GM12891 (cell line): Measurements from ENCODE around the gene UPF2.

ENCODE experiments used
- SPI1 ChIP-seq: IDR thresholded peaks from 2 replicates; pipeline ENCODE4 v1.6.1; 2011; ENCODE audit warnings: low read depth, low read length, control low read depth
- TAF1 ChIP-seq: IDR thresholded peaks from 2 replicates; pipeline ENCODE4 v1.6.1; 2011; ENCODE audit warnings: low read depth, low read length, control low read depth

DNA sequence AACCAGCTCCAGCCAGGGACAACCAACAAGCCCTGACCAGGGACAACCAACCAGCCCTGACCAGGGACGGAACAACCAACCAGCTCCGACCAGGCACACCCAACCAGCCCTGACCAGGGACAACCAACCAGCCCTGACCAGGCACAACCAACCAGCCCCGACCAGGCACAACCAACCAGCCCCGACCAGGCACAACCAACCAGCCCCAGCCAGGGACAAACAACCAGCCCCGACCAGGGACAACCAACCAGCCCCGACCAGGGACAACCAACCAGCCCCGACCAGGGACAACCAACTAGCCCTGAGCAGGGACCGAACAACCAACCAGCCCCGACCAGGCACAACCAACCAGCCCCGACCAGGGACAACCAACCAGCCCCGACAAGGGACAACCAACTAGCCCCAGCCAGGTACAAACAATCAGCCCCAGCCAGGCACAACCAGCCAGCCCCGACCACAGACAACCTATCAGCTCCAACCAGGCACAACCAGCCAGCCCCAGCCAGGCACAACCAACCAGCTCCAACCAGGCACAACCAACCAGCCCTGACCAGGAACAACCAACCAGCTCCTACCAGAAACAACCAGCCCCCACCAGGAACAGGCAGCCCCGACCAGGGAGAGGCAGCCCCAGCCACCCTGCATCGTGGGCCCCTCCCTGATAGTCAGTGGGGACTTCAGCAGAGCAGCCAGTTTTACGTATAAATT, 163.1 kb downstream of the UPF2 start:
- no peak for TF ChIP-seq TAF1
- no peak for TF ChIP-seq SPI1
